Activated CD4-positive, alpha-beta T cell treated with anti-CD3 and anti-CD28 coated beads, Interleukin-2, amount 50 U/mL, for 16 hours (primary cell): ENCODE results near the gene TMEM131.

ENCODE experiments used
- DNase-seq: peaks from one replicate; pipeline ENCODE4 v3.0.0-alpha.2; 2020

TMEM131 gene

GRCh38 chr2:97792416-97792815, 203.3 kb downstream of the TMEM131 start:
- no peak for DNase-seq

- DNase-seq, result no peak
Measured at GRCh38 chr2:97788986-97789644, 206.6 kb downstream of the TMEM131 start.

- DNase-seq, result no peak
Measured at GRCh38 chr2:97785818-97786217, 209.9 kb downstream of the TMEM131 start.

GRCh38 chr2:97784953-97785352, 210.8 kb downstream of the TMEM131 start:
- no peak for DNase-seq

DNA sequence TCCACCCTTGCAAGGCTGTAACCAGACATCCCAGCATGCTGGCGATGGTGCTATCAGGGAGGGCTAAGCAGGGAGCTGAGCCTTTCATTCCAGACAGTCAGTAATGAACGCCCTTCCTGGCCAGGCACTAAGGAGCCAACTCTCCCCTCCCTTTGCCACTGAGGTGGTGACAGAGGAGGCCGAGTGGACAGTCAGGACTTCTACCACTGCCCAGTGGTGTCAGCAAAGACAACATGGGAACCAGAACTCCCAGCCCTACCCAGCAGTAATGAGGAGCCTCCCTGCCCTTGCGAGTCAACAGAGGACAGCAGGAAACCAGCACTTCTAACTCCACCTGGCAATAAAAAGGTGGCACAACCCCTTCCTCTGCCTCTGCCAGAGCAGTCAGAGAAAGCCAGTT, 213.8 kb downstream of the TMEM131 start:
- DNase-seq, result no peak

GRCh38 chr2:97779141-97779540, 216.6 kb downstream of the TMEM131 start:
- no peak for DNase-seq

DNA sequence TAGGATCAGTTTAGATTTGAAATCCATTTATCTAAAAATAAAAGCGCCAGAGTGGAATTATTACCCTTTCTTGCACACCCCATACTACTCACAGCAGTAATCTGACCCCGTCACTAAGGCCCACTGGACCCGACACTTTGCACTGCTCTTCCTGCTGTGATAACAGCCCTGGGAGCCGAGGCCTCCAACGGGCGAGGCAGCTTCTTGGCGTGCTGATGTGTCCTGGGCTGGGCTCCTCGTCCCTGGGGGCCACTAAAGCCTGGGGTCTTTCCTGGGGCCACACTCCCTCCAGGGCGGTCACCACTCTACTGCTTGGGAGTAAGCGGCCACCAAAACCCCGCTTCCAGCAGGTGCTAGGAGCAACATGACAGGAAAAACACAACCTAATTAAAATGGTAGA, 220.7 kb downstream of the TMEM131 start:
- no peak for DNase-seq

DNA sequence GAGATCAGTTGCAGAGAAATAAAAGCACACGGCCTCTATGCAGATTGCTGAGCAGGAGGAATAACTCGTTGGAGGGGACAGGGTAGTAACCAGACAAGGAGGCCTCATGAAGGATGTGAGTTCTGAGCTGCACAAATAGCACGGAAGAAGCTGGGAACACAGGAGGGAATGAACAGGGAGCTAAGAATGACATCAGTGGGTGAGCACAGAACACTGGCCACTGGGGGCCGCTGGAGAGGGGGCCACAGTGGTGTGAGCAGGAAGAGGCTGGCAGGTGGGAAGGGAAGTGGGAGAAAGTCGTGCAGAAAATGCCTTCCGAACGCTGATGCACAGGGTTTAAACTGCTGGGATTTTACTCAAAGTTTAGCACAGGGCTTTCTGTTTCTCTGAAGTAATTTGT, 221.3 kb downstream of the TMEM131 start:
- no peak for DNase-seq

DNA sequence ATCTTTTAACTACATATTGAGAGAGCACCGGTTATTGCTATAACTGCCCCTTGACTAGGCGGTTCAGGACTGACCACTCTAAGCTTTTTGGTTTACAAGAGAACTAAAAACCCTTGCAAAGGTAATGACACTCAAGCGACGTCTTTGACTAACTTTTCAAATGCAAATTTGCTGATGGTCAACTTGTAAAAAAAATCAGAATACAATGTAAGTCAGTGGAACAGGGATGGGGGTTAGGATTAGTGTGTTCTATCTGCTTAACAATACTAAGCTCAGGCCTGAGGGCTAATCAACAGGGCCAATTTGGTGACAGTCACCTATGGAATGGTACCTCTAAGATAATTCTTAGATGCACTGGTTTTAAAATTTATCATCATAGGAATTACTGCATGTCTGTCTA, 225.3 kb downstream of the TMEM131 start:
- DNase-seq, result no peak

DNA sequence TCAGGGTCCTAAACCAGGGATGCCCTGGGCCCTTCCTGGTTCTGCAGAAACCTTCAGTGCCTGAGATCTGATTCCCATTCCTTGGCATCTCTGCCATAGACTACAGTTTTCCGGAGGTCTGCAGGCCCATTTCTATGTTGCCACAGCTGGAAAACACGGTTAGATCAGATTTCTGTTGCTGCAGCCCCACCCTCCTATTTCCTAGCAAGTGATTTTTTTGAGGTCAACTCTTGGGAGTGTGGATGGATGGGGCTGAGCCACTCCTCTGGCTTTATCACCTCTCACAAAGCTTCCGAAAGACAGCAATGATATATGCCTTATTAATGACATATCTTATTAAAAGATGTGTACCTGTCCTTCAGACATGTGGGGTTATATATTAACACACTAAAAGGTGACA, 226.0 kb downstream of the TMEM131 start:
- no peak for DNase-seq

DNA sequence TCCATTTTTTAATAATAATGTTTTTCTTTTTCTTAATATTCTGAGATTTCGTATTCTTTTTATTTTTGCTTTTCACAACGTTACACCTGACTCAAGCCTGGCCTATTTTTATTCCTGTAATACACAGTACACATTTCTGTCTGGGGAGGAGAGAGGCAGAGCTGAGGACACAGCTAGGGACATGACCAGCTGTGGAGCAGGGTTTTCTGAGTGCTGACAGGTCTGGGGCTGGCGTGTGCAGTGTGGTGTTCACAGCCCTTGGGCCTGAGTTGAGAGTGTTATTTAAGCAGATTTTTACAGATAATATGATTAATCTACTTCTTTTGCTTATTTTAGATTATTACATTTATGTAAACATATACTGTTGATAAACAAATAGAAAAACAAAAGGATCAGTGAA, 226.4 kb downstream of the TMEM131 start:
- DNase-seq, result no peak

GRCh38 chr2:97766567-97766966, 229.2 kb downstream of the TMEM131 start:
- no peak for DNase-seq

- no peak for DNase-seq
Measured at GRCh38 chr2:97765933-97766332, 229.8 kb downstream of the TMEM131 start.

DNA sequence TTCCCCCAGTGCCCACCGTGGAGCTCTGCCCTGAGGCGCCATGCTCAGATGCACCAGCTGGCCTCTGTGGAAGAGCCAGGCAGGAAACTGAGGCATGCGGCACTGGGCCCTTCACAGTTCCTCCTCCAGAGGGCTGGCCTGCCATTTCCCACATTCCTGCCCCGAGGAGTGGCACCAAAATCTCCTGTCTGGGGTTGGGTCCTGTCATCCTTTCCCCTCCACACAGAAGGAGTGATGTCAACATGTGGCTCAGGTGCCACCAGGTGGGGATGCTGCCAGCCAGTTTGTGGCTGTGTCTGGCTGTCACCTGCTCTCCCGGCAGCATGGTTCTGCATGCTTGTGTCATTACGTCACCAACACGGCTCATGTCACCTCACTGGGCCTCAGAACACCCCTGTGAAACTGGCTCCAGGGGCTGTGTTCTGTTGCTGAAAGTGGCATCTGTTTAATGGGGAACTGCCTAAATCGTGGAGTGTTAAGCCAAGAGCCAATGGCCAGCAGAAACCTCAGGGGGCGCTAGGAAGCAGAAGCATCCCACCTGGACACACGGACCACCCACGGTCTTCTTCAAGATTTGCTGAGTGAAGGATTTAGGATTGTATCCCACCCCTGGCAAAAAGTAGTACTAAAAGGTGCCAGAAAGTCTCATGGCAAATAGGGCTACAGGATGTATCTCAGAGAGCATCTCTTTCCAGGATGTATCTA, 231.0 kb downstream of the TMEM131 start:
- DNase-seq, result no peak

GRCh38 chr2:97763176-97763845, 232.4 kb downstream of the TMEM131 start:
- DNase-seq, result no peak

- peak; percentile 46 for DNase-seq
Measured at GRCh38 chr2:97761192-97761591, 234.6 kb downstream of the TMEM131 start.

DNA sequence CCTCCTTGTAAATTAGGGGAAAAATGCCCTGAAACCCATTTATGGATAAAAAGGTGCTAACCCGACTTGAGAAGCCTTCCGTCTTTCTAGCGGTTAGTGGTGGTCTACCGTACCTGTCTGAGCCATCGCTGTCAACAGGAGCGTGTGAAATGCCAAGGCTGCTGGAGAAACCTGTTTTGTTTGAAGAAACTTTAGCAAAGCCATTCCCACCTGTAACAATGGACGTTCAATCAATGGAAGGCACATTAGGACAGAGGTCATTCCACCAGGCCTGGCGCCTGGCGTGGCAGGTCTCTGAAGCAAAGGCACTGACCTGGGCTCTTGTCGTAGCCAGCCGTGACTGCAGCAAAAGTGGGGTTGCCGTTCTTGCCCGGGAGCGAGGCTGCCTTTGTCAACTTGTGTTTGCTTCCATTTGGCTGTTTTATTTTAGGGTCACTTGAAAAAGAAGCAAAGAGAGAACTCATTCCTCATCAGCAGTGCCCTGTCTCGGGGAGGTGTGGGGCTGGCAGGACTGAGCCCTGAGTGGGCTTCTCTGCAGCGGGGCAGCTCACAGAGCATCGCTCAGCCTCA, 235.2 kb downstream of the TMEM131 start:
- DNase-seq, result no peak

DNA sequence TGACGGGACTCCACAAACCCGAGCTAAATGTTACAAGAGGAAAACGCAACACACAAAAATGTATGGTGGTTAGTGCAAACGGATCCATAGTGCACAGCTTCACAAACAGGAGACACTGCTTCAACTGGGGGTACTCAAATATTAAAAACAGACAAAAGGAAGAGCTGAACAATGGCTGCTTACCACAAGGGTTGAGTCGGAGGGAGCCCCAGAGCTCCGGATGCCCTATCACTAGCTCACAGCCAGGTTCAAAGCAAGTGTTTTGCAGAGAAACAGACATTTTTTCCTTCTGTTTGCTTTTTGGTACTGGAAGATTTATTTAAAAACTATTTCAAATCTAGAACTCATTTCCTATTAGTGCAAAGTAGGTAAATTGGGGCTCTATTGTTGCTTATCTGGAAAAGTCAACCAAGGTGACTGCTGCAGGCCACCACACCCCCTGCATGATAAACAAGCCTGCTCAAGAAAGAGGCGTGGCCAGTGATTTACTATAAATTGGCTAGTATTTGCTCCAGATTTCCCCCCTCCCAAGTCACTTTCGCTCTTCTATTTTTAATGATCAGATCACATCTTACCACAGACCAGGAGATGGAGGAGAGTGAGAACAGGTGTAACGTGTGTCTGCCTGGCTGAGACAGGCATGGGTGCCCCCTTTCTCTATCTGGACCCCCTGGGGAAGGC, 235.9 kb downstream of the TMEM131 start:
- no peak for DNase-seq

DNA sequence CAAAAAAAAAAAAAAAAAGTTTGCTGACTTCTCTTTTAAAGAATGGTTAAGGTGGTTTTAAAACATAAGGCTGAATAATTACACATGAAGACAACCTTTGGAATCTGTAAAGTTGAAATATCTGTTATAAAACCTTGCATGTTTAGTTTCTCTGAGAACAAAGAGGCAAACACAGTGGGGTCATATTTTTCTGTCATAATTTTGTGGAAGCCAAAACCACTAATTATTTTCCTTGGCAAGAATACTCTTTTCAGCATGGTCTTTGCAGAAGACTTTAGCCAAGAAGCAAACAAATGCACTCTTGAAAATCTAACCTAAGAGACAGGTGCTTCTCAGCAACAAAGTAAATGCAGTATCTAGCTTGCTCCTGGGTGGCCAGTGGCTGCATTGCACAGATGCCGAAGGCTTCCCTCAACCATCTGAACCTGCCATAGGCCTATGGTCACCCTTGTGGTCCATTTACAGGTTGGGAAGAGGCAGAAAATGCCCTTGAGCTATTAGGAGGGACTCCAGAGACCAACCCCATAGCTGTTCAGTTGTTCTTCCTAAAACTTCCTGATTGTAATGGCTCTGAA, 237.5 kb downstream of the TMEM131 start:
- DNase-seq, result no peak

- no peak for DNase-seq
Measured at GRCh38 chr2:97757062-97757461, 238.7 kb downstream of the TMEM131 start.

DNA sequence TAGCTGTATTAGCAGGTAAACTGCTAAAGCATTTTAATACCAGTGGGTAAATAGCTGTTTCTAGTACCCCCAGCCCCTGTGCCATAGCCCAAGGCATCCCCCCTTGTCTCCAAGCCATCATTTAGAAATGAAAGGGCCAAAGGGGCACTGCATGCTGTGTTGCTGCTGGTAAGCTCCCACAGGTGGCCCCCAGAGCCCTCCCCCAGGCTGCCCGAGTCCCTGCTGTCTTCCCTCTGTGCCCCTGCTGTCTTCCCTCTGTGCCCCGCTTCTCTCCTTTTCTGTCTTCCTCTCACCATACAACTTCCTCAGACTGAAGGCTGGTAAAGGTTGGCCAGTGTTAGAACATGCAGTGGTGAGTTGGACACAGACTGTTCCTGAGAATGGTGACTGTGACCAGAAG, 240.3 kb downstream of the TMEM131 start:
- DNase-seq, result no peak

GRCh38 chr2:97754690-97755346, 240.9 kb downstream of the TMEM131 start:
- no peak for DNase-seq
